ENCODE data around the gene NINJ2.

Gene NINJ2

GRCh38 chr12:625998-626397, 37.2 kb downstream of the NINJ2 start:
- TF ChIP-seq CEBPB (IDR thresholded peaks at IDR 0.05) (no peak), FOXM1 (IDR thresholded peaks at IDR 0.05; ENCODE audit: borderline replicate concordance, low read depth) (no peak), EGR1 (IDR thresholded peaks at IDR 0.05) (no peak), CREB1 (IDR thresholded peaks at IDR 0.05; ENCODE audit: low read depth) (no peak), TCF12 (IDR thresholded peaks at IDR 0.05; ENCODE audit: low read depth) (no peak), RAD21 (IDR thresholded peaks at IDR 0.05; ENCODE audit: low read depth) (no peak), YY1 (IDR thresholded peaks at IDR 0.05; ENCODE audit: low read depth) (no peak), MAX (IDR thresholded peaks at IDR 0.05) (no peak), TEAD4 (IDR thresholded peaks at IDR 0.05) (no peak), NFIC (IDR thresholded peaks at IDR 0.05) (no peak), REST (IDR thresholded peaks at IDR 0.05; ENCODE audit: low read depth) (no peak)

DNA sequence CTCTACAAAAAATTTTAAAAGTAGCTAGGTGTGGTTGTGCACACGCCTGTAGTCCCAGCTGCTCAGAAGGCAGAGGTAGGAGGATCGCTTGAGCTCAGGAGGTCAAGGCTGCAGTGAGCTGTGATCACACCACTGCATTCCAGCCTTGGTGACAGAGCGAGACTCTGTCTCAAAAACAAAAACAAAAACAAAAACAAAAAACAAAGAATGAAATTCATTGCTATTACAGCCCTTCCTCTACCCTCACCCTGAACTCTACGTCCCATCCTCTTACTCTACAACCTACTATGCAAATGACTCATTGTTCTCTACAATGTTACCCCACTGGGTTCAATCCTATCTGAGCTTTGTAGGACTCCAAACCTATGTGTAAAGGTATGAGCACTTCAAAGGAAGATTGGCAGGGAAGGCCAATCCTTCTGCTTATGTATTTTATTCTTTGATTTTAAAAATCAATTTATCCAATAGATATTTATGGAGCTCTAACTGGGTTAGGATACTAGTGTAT, 39.3 kb downstream of the NINJ2 start:
- TF ChIP-seq CEBPB (IDR thresholded peaks at IDR 0.05) (no peak), USF1 (IDR thresholded peaks at IDR 0.05) (no peak), TEAD4 (IDR thresholded peaks at IDR 0.05) (no peak), TCF12 (IDR thresholded peaks at IDR 0.05; ENCODE audit: low read depth) (no peak), FOXM1 (IDR thresholded peaks at IDR 0.05; ENCODE audit: borderline replicate concordance, low read depth) (no peak), MAX (IDR thresholded peaks at IDR 0.05) (no peak), ZBTB7A (IDR thresholded peaks at IDR 0.05; ENCODE audit: low read depth) (no peak), EP300 (IDR thresholded peaks at IDR 0.05; ENCODE audit: borderline replicate concordance) (no peak), YY1 (IDR thresholded peaks at IDR 0.05; ENCODE audit: low read depth) (no peak), REST (IDR thresholded peaks at IDR 0.05; ENCODE audit: low read depth) (no peak), CREB1 (IDR thresholded peaks at IDR 0.05; ENCODE audit: low read depth) (no peak), EGR1 (IDR thresholded peaks at IDR 0.05) (no peak), RAD21 (IDR thresholded peaks at IDR 0.05; ENCODE audit: low read depth) (no peak), NFIC (IDR thresholded peaks at IDR 0.05) (no peak), TAF1 (IDR thresholded peaks at IDR 0.05; ENCODE audit: low read depth) (no peak)

GRCh38 chr12:623172-623864, 39.9 kb downstream of the NINJ2 start:
- TF ChIP-seq MAX (IDR thresholded peaks at IDR 0.05) (no peak), FOXM1 (IDR thresholded peaks at IDR 0.05; ENCODE audit: borderline replicate concordance, low read depth) (no peak), CEBPB (IDR thresholded peaks at IDR 0.05) (0 out of 2 replicates have a peak, but pooled peaks have one; percentile 12), NFIC (IDR thresholded peaks at IDR 0.05) (no peak), EP300 (IDR thresholded peaks at IDR 0.05; ENCODE audit: borderline replicate concordance) (no peak), TEAD4 (IDR thresholded peaks at IDR 0.05) (no peak)

- TF ChIP-seq FOXM1 (IDR thresholded peaks at IDR 0.05; ENCODE audit: borderline replicate concordance, low read depth) (no peak), RAD21 (IDR thresholded peaks at IDR 0.05; ENCODE audit: low read depth) (no peak), ZBTB7A (IDR thresholded peaks at IDR 0.05; ENCODE audit: low read depth) (no peak), TAF1 (IDR thresholded peaks at IDR 0.05; ENCODE audit: low read depth) (no peak), NFIC (IDR thresholded peaks at IDR 0.05) (no peak), EGR1 (IDR thresholded peaks at IDR 0.05) (no peak), CEBPB (IDR thresholded peaks at IDR 0.05) (no peak), YY1 (IDR thresholded peaks at IDR 0.05; ENCODE audit: low read depth) (no peak), MAX (IDR thresholded peaks at IDR 0.05) (no peak)
These were observed 40.8 kb downstream of the NINJ2 start for GRCh38 chr12:622416-622815.

DNA sequence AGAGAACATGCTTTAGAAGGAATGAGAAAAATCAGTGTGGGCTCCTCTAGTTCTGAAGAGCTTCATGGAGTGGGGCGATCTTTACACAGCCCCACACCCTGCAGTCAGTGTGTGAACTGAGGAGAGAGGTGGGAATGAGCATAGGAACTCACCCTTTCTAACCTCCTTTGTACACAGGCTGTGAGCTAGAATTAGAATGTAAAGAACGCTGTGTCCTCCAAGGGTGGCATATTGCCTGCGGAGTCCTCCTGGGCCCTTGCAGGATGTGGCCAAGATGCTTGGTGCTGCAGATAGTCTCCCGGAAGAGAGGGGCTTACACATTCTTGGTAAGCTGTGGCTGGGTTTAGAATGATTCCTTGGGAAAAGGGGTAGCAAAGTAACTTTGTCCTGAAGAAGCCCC, 43.9 kb downstream of the NINJ2 start:
- no peak for TF ChIP-seq NFIC (IDR thresholded peaks at IDR 0.05)
- no peak for TF ChIP-seq EGR1 (IDR thresholded peaks at IDR 0.05)
- TF ChIP-seq USF1 (IDR thresholded peaks at IDR 0.05): no peak
- no peak for TF ChIP-seq TEAD4 (IDR thresholded peaks at IDR 0.05)
- TF ChIP-seq CEBPB (IDR thresholded peaks at IDR 0.05): no peak
- TF ChIP-seq MAX (IDR thresholded peaks at IDR 0.05): no peak
- no peak for TF ChIP-seq TCF12 (IDR thresholded peaks at IDR 0.05; ENCODE audit: low read depth)
- no peak for TF ChIP-seq EP300 (IDR thresholded peaks at IDR 0.05; ENCODE audit: borderline replicate concordance)
- TF ChIP-seq RAD21 (IDR thresholded peaks at IDR 0.05; ENCODE audit: low read depth): no peak
- no peak for TF ChIP-seq FOXM1 (IDR thresholded peaks at IDR 0.05; ENCODE audit: borderline replicate concordance, low read depth)
- TF ChIP-seq YY1 (IDR thresholded peaks at IDR 0.05; ENCODE audit: low read depth): no peak
- no peak for TF ChIP-seq CREB1 (IDR thresholded peaks at IDR 0.05; ENCODE audit: low read depth)
- TF ChIP-seq ZBTB7A (IDR thresholded peaks at IDR 0.05; ENCODE audit: low read depth): no peak
- TF ChIP-seq TAF1 (IDR thresholded peaks at IDR 0.05; ENCODE audit: low read depth): no peak

Data from Ishikawa (cell line).